ENCODE measurements around the gene COL23A1. TPM values are rescaled to one million over a fixed set of nuclear protein-coding genes. Genes with fewer than 3 reads are reported as not detected.
"Not testable (repeated sequence)": the region's sequence is repeated elsewhere in the genome, so short reads cannot be mapped to it uniquely, and the experiment has no call there.

The COL23A1 gene
- total RNA-seq, 2 donors from 2014 or later: 5.5 to 6.0 TPM

GRCh38 chr5:178490935-178491652, 99.1 kb downstream of the COL23A1 start:
- DNase-seq (no peak), ATAC-seq (no peak)
- intact Hi-C loops (cut with DNase I): no loop called here

- intact Hi-C loops (cut with DNase I): no loop called here
- ATAC-seq (no peak), DNase-seq (no peak)
These were observed 100.8 kb downstream of the COL23A1 start for GRCh38 chr5:178489271-178489976.

GRCh38 chr5:178488696-178489095, 101.5 kb downstream of the COL23A1 start:
- DNase-seq (no peak), ATAC-seq (no peak)
- intact Hi-C loops (cut with DNase I): no loop called here

GRCh38 chr5:178487911-178488600, 102.1 kb downstream of the COL23A1 start:
- intact Hi-C loops (cut with DNase I): no loop called here
- ATAC-seq (no peak), DNase-seq (no peak)

- intact Hi-C loops (cut with DNase I); DNase-seq: not testable (repeated sequence)
- ATAC-seq: peak; percentile 57 to 75
These were observed 103.2 kb downstream of the COL23A1 start for GRCh38 chr5:178486878-178487512.

- ATAC-seq (no peak), DNase-seq (no peak)
- intact Hi-C loops (cut with DNase I): no loop called here
These were observed 104.0 kb downstream of the COL23A1 start for GRCh38 chr5:178486239-178486641.

- intact Hi-C loops (cut with DNase I): no loop called here
- ATAC-seq (peak; percentile 38 to 48), DNase-seq (peak; percentile 38)
These were observed 106.6 kb downstream of the COL23A1 start for GRCh38 chr5:178483620-178484019.

GRCh38 chr5:178479261-178479660, 110.9 kb downstream of the COL23A1 start:
- intact Hi-C loops (cut with DNase I): no loop called here
- DNase-seq (no peak), ATAC-seq (no peak)

GRCh38 chr5:178478370-178478769, 111.8 kb downstream of the COL23A1 start:
- DNase-seq: no peak
- ATAC-seq: no peak
- intact Hi-C loops (cut with DNase I): no loop called here

GRCh38 chr5:178477802-178478201, 112.4 kb downstream of the COL23A1 start:
- ATAC-seq (no peak), DNase-seq (no peak)
- intact Hi-C loops (cut with DNase I): no loop called here

- intact Hi-C loops (cut with DNase I): no loop called here
- DNase-seq: no peak
- ATAC-seq: no peak
These were observed 113.0 kb downstream of the COL23A1 start for GRCh38 chr5:178476972-178477754.

- DNase-seq (no peak), ATAC-seq (no peak)
- intact Hi-C loops (cut with DNase I): no loop called here
These were observed 113.7 kb downstream of the COL23A1 start for GRCh38 chr5:178476531-178476930.

GRCh38 chr5:178475422-178475821, 114.8 kb downstream of the COL23A1 start:
- no peak for ATAC-seq
- intact Hi-C loops (cut with DNase I): no loop called here
- no peak for DNase-seq

- no peak for DNase-seq
- intact Hi-C loops (cut with DNase I): no loop called here
- no peak for ATAC-seq
These were observed 115.5 kb downstream of the COL23A1 start for GRCh38 chr5:178474562-178475184.

- DNase-seq (no peak), ATAC-seq (no peak)
- intact Hi-C loops (cut with DNase I): no loop called here
These were observed 116.3 kb downstream of the COL23A1 start for GRCh38 chr5:178473854-178474253.

- no peak for ATAC-seq
- intact Hi-C loops (cut with DNase I): no loop called here
- no peak for DNase-seq
These were observed 118.1 kb downstream of the COL23A1 start for GRCh38 chr5:178472138-178472537.

- DNase-seq (no peak), ATAC-seq (no peak)
- intact Hi-C loops (cut with DNase I): no loop called here
These were observed 118.5 kb downstream of the COL23A1 start for GRCh38 chr5:178471711-178472110.

GRCh38 chr5:178470760-178471025, 119.5 kb downstream of the COL23A1 start:
- ATAC-seq (no peak), DNase-seq (no peak)
- intact Hi-C loops (cut with DNase I): no loop called here
